Right ventricle myocardium inferior (tissue), 1 donor: ENCODE measurements around the gene FAM174B. TPM values are rescaled to one million over a fixed set of nuclear protein-coding genes. Genes with fewer than 3 reads are reported as not detected.

ENCODE experiments used
- ATAC-seq: fragments of 200-7000 bp; cut with Tn5 transposase; one replicate; pipeline ENCODE4 v1.9.1; 2020; ENCODE audit warnings: mild to moderate bottlenecking, moderate library complexity
- DNase-seq: peaks from one replicate; pipeline ENCODE4 v3.0.0; 2021; ENCODE audit errors: missing footprints
- intact Hi-C: fragments of 100-400 bp; cut with DNase I; formaldehyde crosslinking; loops from one replicate; pipeline ENCODE4 v1.11.0; 2022
- total RNA-seq: library from RNA; stranded (reverse); fragmentation: NEBNext Ultra II Directional; extraction: Animal tissue kit (Norgen Biotek cat#: 25700); gene quantifications from one replicate; pipeline ENCODE4 v1.2.1, GENCODE V29; 2021
- donor health status: DM: no; HTN: yes; CAD: no; lungs with severe emphysema.

Gene FAM174B
- total RNA-seq, 1 donor from 2014 or later: 13.0 TPM

- ATAC-seq (peak; percentile 90), DNase-seq (no peak)
- intact Hi-C loops: no loop called here
Observed at GRCh38 chr15:92584105-92584504, 71.5 kb downstream of the FAM174B start.

GRCh38 chr15:92583096-92584034 is 72.2 kb downstream of the FAM174B start:
- intact Hi-C loops: no loop called here
- DNase-seq (no peak), ATAC-seq (peak; percentile 8)

DNA sequence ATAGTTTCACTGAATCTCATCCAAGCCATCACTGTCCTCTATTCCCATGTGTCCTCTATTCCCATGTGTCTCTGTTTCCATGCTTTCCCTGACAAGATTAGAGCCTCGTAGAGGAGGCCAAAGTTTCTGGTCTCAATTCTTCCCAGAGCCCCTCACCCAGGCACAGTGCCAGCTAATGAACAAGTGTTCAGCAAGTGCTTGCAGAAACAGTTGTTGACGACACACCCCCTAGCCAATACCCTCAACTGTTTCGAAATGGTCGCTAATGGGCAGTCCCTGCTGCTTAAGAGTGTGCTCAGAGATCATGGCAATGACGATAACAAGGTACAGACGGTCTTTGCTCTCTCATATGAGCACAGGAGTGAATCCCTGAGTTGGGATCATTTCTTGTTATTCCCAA is 73.4 kb downstream of the FAM174B start:
- intact Hi-C loops: no loop called here
- no peak for ATAC-seq
- DNase-seq: no peak

- DNase-seq (no peak), ATAC-seq (no peak)
- intact Hi-C loops: no loop called here
Observed at GRCh38 chr15:92580933-92581445, 74.6 kb downstream of the FAM174B start.

GRCh38 chr15:92580521-92580920 is 75.1 kb downstream of the FAM174B start:
- DNase-seq: no peak
- intact Hi-C loops: no loop called here

DNA sequence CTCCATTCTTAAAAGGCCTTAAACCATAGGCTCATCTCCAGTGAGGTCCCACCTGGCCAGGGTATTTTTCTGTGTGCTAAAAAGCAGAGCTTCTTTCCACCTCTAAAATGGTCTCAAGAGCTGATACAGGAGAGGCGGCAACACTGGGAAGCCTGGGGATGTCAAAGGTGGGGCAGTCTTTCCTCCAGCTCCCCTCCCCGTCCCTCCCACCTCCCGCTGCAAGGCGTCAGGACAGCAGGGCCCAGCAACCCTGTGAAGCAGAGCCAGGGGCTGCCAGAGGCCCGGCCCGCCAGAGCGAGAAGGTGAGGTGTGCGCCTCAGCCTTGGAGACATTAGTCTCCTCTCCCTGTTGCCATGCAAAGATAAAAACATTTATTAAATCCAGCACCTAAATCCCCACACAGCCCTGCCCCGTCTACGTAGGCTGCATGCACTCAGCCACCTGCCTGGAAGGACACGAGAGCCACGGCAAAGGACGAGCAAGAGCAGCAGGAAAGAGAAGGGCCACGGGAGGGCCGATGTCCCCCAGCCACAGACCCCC is 75.6 kb downstream of the FAM174B start:
- DNase-seq: no peak
- no peak for ATAC-seq
- intact Hi-C loops: no loop called here

More at GRCh38 chr15:92580521-92580920, 75.1 kb downstream of the FAM174B start:
- ATAC-seq: no peak

DNA sequence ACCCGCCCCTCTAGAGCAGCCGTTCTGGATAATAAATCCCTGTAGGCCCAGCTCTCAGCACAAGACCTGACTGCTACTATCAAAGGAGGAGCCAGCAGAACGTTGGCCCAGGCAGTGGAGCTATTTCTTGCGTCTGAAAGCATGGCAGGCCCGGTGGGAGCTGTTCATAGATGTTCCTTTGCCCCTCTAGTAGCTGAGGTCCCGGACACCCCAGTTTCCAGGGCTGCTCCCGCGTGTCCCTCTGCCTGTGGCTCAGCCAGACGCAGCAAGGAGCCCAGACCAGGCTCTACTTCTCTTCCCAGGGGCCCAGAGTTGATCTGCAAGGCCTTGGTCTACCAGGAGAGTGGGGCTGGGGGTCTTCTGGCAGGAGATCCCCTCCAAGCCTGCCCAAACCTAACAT is 76.1 kb downstream of the FAM174B start:
- no peak for DNase-seq
- no peak for ATAC-seq

GRCh38 chr15:92578096-92578835 is 77.3 kb downstream of the FAM174B start:
- DNase-seq (no peak), ATAC-seq (no peak)
- intact Hi-C loops: no loop called here

More for the DNA sequence above, 76.1 kb downstream of the FAM174B start:
- intact Hi-C loops: no loop called here

GRCh38 chr15:92576597-92577200 is 78.9 kb downstream of the FAM174B start:
- ATAC-seq: no peak

GRCh38 chr15:92574566-92574965 is 81.0 kb downstream of the FAM174B start:
- DNase-seq: no peak
- intact Hi-C loops: no loop called here
- ATAC-seq: no peak

More at GRCh38 chr15:92576597-92577200, 78.9 kb downstream of the FAM174B start:
- intact Hi-C loops: no loop called here
- no peak for DNase-seq

DNA sequence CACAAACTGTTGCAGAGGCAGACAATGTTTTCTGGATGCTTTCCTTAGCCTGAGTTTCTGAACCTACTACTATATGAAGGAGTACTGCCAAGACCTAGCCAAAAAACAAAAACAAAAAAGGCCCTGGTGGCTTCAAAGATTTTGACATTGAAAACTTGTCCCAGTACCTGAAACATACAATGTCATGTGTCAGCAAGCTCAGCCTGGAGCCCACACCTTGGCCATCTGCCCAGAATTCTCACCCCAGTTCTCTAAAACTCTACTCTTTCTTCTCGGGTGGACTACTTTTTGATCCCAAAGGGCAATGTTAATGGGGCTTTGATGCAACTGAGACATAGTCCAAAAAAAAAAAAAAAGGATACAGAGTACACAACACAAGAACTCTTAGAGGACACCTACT is 81.4 kb downstream of the FAM174B start:
- intact Hi-C loops: no loop called here
- DNase-seq: no peak
- no peak for ATAC-seq

GRCh38 chr15:92571824-92572223 is 83.8 kb downstream of the FAM174B start:
- DNase-seq (no peak), ATAC-seq (peak; percentile 30)
- intact Hi-C loops: no loop called here

DNA sequence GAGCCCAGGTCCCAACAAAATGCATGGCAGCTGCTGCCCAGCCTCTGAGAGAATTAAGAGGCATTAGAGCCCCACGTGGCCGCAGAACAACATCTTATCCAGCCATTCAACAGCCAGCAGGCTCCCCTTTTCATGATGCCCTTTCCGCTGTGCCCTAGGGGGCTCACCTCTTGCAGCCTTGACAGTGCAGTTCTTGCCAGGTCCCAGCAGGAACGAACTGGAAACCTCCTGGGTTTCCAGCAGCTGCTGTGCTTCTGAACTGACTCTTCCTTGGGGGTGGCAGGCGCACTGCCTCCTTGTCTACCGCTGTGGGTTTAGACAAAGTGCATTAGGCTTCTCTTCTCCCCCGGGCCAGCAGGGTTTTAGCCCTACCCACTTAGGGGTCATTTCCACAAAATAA is 85.2 kb downstream of the FAM174B start:
- ATAC-seq: no peak
- intact Hi-C loops: loop anchor here (1.0 kb wide), 1 partner anchor 43 kb away; no protein-coding TSS in a partner anchor

DNA sequence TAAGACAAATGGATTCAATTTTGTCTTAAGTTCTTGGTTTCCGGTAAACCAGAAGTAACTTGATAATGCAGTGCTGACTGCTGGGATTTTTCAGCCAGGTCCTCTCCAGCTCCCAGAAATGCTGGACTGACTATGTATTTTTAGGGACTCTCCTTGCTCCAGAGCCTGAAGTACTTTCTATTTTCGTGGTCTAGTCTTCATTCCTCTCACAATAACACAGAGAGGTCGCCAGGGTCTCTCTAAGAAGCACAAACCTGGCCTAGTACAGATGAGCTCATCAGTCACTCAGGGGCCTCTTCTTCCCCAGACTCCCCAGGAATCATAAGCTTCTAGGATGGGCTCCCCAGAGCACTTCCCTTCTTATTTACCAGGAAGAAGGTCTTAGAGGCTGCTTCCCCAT is 85.8 kb downstream of the FAM174B start:
- intact Hi-C loops: loop anchor here (1.0 kb wide), 1 partner anchor 42 kb away; no protein-coding TSS in a partner anchor
- DNase-seq (no peak), ATAC-seq (peak; percentile 68)

More for the DNA sequence above, 85.2 kb downstream of the FAM174B start:
- no peak for DNase-seq

Other genes starting within 250 kb of the FAM174B start
- 45.9 TPM for gene CHD2, start 244.5 kb upstream of the FAM174B start, total RNA-seq